Neural cell (in vitro differentiated cells): ENCODE data around the gene EVI2A. TPM values are rescaled to one million over a fixed set of nuclear protein-coding genes. Genes with fewer than 3 reads are reported as not detected.

Experiments used
- H2AFZ ChIP-seq: fragments of 200-600, 300-800 bp; sonication (generic), shearing (Covaris generic); 2 replicates; pipeline ENCODE4 v1.6.0; 2014; ENCODE audit warnings: low read depth, mild to moderate bottlenecking, antibody characterized with exemption, low read length, moderate library complexity
- H3F3A ChIP-seq: fragments of 200-600 bp; shearing (Covaris generic); 2 replicates; pipeline ENCODE4 v1.6.1; 2016; ENCODE audit warnings: mild to moderate bottlenecking, moderate library complexity, mixed read lengths, antibody characterized with exemption, low read length; ENCODE audit not compliant: insufficient read depth, poor library complexity, severe bottlenecking
- H3K27ac ChIP-seq: fragments of 200-600, 300-800 bp; sonication (generic), shearing (Covaris generic); 2 replicates; pipeline ENCODE4 v1.5.1; 2014; ENCODE audit warnings: mild to moderate bottlenecking, low read length, moderate library complexity
- H3K27me3 ChIP-seq: fragments of 300-800, 200-600 bp; sonication (generic), shearing (Covaris generic); 2 replicates; pipeline ENCODE4 v1.6.0; 2014; ENCODE audit warnings: mild to moderate bottlenecking, low read depth, low read length, moderate library complexity; ENCODE audit not compliant: insufficient read depth
- H3K36me3 ChIP-seq: fragments of 300-800, 200-600 bp; sonication (generic), shearing (Covaris generic); 2 replicates; pipeline ENCODE4 v1.5.1; 2014; ENCODE audit warnings: mild to moderate bottlenecking, antibody characterized with exemption, low read length, moderate library complexity; ENCODE audit not compliant: insufficient read depth
- H3K4me2 ChIP-seq: fragments of 300-800, 200-600 bp; sonication (generic), shearing (Covaris generic); 2 replicates; pipeline ENCODE4 v1.6.0; 2014; ENCODE audit warnings: mild to moderate bottlenecking, low read length
- H3K4me3 ChIP-seq: fragments of 300-800, 200-600 bp; sonication (generic), shearing (Covaris generic); 2 replicates; pipeline ENCODE4 v1.5.1; 2014; ENCODE audit warnings: mild to moderate bottlenecking, low read length, moderate library complexity
- H3K79me2 ChIP-seq: fragments of 200-600 bp; shearing (Covaris generic); replicated peaks from 2 replicates; pipeline ENCODE4 v1.6.0; 2014; ENCODE audit warnings: mild to moderate bottlenecking, low read length, moderate library complexity; ENCODE audit not compliant: insufficient read depth
- H3K9ac ChIP-seq: fragments of 300-800, 200-600 bp; sonication (generic), shearing (Covaris generic); 2 replicates; pipeline ENCODE4 v1.6.1; 2016; ENCODE audit warnings: mild to moderate bottlenecking, low read length, mixed read lengths
- H3K9me2 ChIP-seq: fragments of 200-600 bp; shearing (Covaris generic); 2 replicates; pipeline ENCODE4 v1.6.1; 2016; ENCODE audit warnings: mild to moderate bottlenecking, low read length, mixed read lengths; ENCODE audit not compliant: insufficient read depth
- H3K9me3 ChIP-seq: fragments of 200-600, 300-800 bp; sonication (generic), shearing (Covaris generic); 2 replicates; pipeline ENCODE4 v1.6.1; 2016; ENCODE audit warnings: mild to moderate bottlenecking, mixed run types, low read length, moderate library complexity, mixed read lengths
- H4K20me1 ChIP-seq: fragments of 200-600 bp; shearing (Covaris generic); 2 replicates; pipeline ENCODE4 v1.6.1; 2016; ENCODE audit warnings: mild to moderate bottlenecking, mixed run types; ENCODE audit not compliant: insufficient read depth
- CTCF ChIP-seq: fragments of 450-650 bp; IDR thresholded peaks from 2 replicates; pipeline ENCODE4 v1.5.1; 2014; ENCODE audit warnings: antibody characterized with exemption, mild to moderate bottlenecking, moderate library complexity; ENCODE audit not compliant: poor library complexity, severe bottlenecking
- EP300 ChIP-seq: fragments of 450-650 bp; conservative IDR thresholded peaks from 2 replicates; pipeline ENCODE4 v1.6.1; 2014; ENCODE audit warnings: antibody characterized with exemption, mild to moderate bottlenecking, moderate library complexity; ENCODE audit not compliant: poor library complexity, severe bottlenecking
- EZH2 ChIP-seq: fragments of 200-600, 300-800 bp; shearing (Covaris generic), sonication (generic); IDR thresholded peaks from 2 replicates; pipeline ENCODE4 v1.6.1; 2014; ENCODE audit warnings: antibody characterized with exemption, low read length, borderline replicate concordance, mild to moderate bottlenecking; ENCODE audit not compliant: insufficient read depth, poor library complexity, severe bottlenecking
- MXI1 ChIP-seq: fragments of 450-650 bp; conservative IDR thresholded peaks from 2 replicates; pipeline ENCODE4 v1.6.1; 2014; ENCODE audit warnings: antibody characterized with exemption, mild to moderate bottlenecking; ENCODE audit not compliant: poor library complexity, severe bottlenecking
- POLR2AphosphoS5 ChIP-seq: IDR thresholded peaks from 2 replicates; pipeline ENCODE4 v1.6.1; 2012
- RAD21 ChIP-seq: fragments of 450-650 bp; conservative IDR thresholded peaks from 2 replicates; pipeline ENCODE4 v1.6.1; 2014; ENCODE audit warnings: antibody characterized with exemption, mild to moderate bottlenecking, moderate library complexity
- REST ChIP-seq: IDR thresholded peaks from 2 replicates; pipeline ENCODE4 v1.6.1; 2012; ENCODE audit warnings: borderline replicate concordance
- SMC3 ChIP-seq: fragments of 450-650 bp; conservative IDR thresholded peaks from 2 replicates; pipeline ENCODE4 v1.6.1; 2014; ENCODE audit warnings: antibody characterized with exemption, mild to moderate bottlenecking, moderate library complexity; ENCODE audit not compliant: poor library complexity
- TAF1 ChIP-seq: IDR thresholded peaks from 2 replicates; pipeline ENCODE4 v1.6.1; 2012; ENCODE audit warnings: low read depth
- polyA plus RNA-seq: library from polyadenylated mRNA; depleted of rRNA; stranded (reverse); fragments of >200 nt; gene quantifications from 2 replicates; pipeline ENCODE4 v1.2.3, GENCODE V29; 2014

The EVI2A gene
- polyA plus RNA-seq, 1 donor from 2014 or later, result not detected

GRCh38 chr17:31364012-31364411, 42.6 kb upstream of the EVI2A start:
- H4K20me1 ChIP-seq, result no peaks in the 10 kb centered on the region
- no peaks in the 10 kb centered on the region for H3K9me3 ChIP-seq
- H3F3A ChIP-seq, result no peaks in the 10 kb centered on the region
- H3K79me2 ChIP-seq, result no peaks in the 10 kb centered on the region
- TF ChIP-seq MXI1, result no peak
- no peak for TF ChIP-seq RAD21
- TF ChIP-seq EP300, result no peak
- TF ChIP-seq TAF1, result no peak
- TF ChIP-seq REST, result no peak
- no peak for TF ChIP-seq POLR2AphosphoS5
- TF ChIP-seq CTCF, result no peak
- TF ChIP-seq SMC3, result no peak
- TF ChIP-seq EZH2, result no peak
- no peaks in the 10 kb centered on the region for H3K9me2 ChIP-seq
- no peak overlapping the region for H3K9ac ChIP-seq
- H3K4me2 ChIP-seq, result no peak overlapping the region
- no peak overlapping the region for H2AFZ ChIP-seq
- peaks cover 9% of the 10 kb centered on the region for H3K36me3 ChIP-seq
- H3K27ac ChIP-seq, result no peak overlapping the region
- no peaks in the 10 kb centered on the region for H3K27me3 ChIP-seq
- no peak overlapping the region for H3K4me3 ChIP-seq

- no peak overlapping the region for H2AFZ ChIP-seq
- no peak for TF ChIP-seq RAD21
- no peak for TF ChIP-seq CTCF
- TF ChIP-seq MXI1, result no peak
- TF ChIP-seq REST, result no peak
- no peak for TF ChIP-seq SMC3
- no peak for TF ChIP-seq EZH2
- TF ChIP-seq EP300, result no peak
- TF ChIP-seq POLR2AphosphoS5, result no peak
- TF ChIP-seq TAF1, result no peak
- no peak overlapping the region for H3K27ac ChIP-seq
These were observed 36.5 kb upstream of the EVI2A start for GRCh38 chr17:31357839-31358394.

More at GRCh38 chr17:31357839-31358394, 36.5 kb upstream of the EVI2A start:
- Histone ChIP-seq H3K4me3 (no peak overlapping the region), H3K79me2 (no peaks in the 10 kb centered on the region), H4K20me1 (no peaks in the 10 kb centered on the region), H3K4me2 (no peak overlapping the region), H3K9me3 (no peaks in the 10 kb centered on the region), H3K9me2 (no peaks in the 10 kb centered on the region), H3K36me3 (peaks cover 19% of the 10 kb centered on the region), H3K9ac (no peak overlapping the region), H3K27me3 (no peaks in the 10 kb centered on the region), H3F3A (no peaks in the 10 kb centered on the region)
